Smooth muscle cell (in vitro differentiated cells): ENCODE measurements around the gene GGA2. TPM values are rescaled to one million over a fixed set of nuclear protein-coding genes. Genes with fewer than 3 reads are reported as not detected.

Experiments
- DNase-seq: peaks from one replicate; lab custom pipeline; 2025; ENCODE audit not compliant: unreplicated experiment; lab: John Stamatoyannopoulos, UW
- H2AFZ ChIP-seq: fragments of 200-600 bp; sonication (generic); 2 replicates; pipeline ENCODE4 v1.6.0; 2016; ENCODE audit warnings: antibody characterized with exemption, low read depth, mild to moderate bottlenecking
- H3F3A ChIP-seq: fragments of 200-600 bp; sonication (generic); 2 replicates; pipeline ENCODE4 v1.6.0; 2017; ENCODE audit warnings: antibody characterized with exemption, low read depth
- H3K27ac ChIP-seq: fragments of 200-600 bp; sonication (generic); 2 replicates; pipeline ENCODE4 v1.5.1; 2016; ENCODE audit warnings: low read depth, mild to moderate bottlenecking
- H3K27me3 ChIP-seq: fragments of 200-600 bp; sonication (generic); 2 replicates; pipeline ENCODE4 v1.6.1; 2016; ENCODE audit warnings: low read depth, mild to moderate bottlenecking
- H3K36me3 ChIP-seq: fragments of 200-600 bp; sonication (generic); 2 replicates; pipeline ENCODE4 v1.5.1; 2016; ENCODE audit warnings: low read depth
- H3K4me1 ChIP-seq: fragments of 200-600 bp; sonication (generic); 2 replicates; pipeline ENCODE4 v1.5.1; 2016; ENCODE audit warnings: low read depth
- H3K4me2 ChIP-seq: fragments of 200-600 bp; sonication (generic); 2 replicates; pipeline ENCODE4 v1.6.0; 2016; ENCODE audit warnings: mild to moderate bottlenecking
- H3K4me3 ChIP-seq: fragments of 200-600 bp; sonication (generic); 2 replicates; pipeline ENCODE4 v1.5.1; 2016; ENCODE audit warnings: mild to moderate bottlenecking
- H3K79me2 ChIP-seq: fragments of 200-600 bp; sonication (generic); 2 replicates; pipeline ENCODE4 v1.6.0; 2016; ENCODE audit warnings: low read depth, mild to moderate bottlenecking
- H3K9ac ChIP-seq: fragments of 200-600 bp; sonication (generic); 2 replicates; pipeline ENCODE4 v1.6.0; 2016; ENCODE audit warnings: low read depth
- H3K9me3 ChIP-seq: fragments of 200-600 bp; sonication (generic); replicated peaks from 2 replicates; pipeline ENCODE4 v1.5.1; 2016; ENCODE audit warnings: low read depth
- H4K20me1 ChIP-seq: fragments of 200-600 bp; sonication (generic); 2 replicates; pipeline ENCODE4 v1.6.0; 2016; ENCODE audit warnings: low read depth
- CTCF ChIP-seq: fragments of 200-600 bp; sonication (generic); IDR thresholded peaks from 2 replicates; pipeline ENCODE4 v1.5.1; 2017; ENCODE audit warnings: borderline replicate concordance, mild to moderate bottlenecking, antibody characterized with exemption; ENCODE audit not compliant: insufficient read depth, poor library complexity, severe bottlenecking
- WGBS: methylation state at CpG from one replicate; pipeline ENCODE4 v1.1.7; 2016; ENCODE audit warnings: low lambda C conversion rate; 5-methylcytosine and 5-hydroxymethylcytosine counted together
- polyA plus RNA-seq: library from polyadenylated mRNA; unstranded; fragments of >200 nt; fragmentation: Nextera tagmentation; extraction: Ambion mirVana; gene quantifications from 2 replicates; pipeline ENCODE4 v1.2.1, GENCODE V29; 2016
- total RNA-seq: library from RNA; depleted of rRNA; stranded (reverse); fragments of >200 nt; gene quantifications from 2 replicates; pipeline ENCODE4 v1.2.3, GENCODE V29; 2014

Gene GGA2
- total and polyA plus RNA-seq, 2 experiments from 2014 or later = 32.2 to 42.5 TPM

GRCh38 chr16:23539984-23540816 lies 29.9 kb upstream of the GGA2 start:
- 95% methylated on average over 11 of the region's 11 CpGs for WGBS
- H4K20me1 ChIP-seq = no peaks in the 10 kb centered on the region
- no peak for DNase-seq

GRCh38 chr16:23538919-23539278 lies 28.6 kb upstream of the GGA2 start:
- Histone ChIP-seq H3K27me3 (no peaks in the 10 kb centered on the region), H3K4me2 (no peak overlapping the region), H3K27ac (peak overlapping the region; percentile 74), H4K20me1 (no peaks in the 10 kb centered on the region), H3K36me3 (peaks cover 3% of the 10 kb centered on the region), H3K9ac (no peak overlapping the region), H3K4me3 (no peak overlapping the region), H3K79me2 (no peaks in the 10 kb centered on the region), H3K9me3 (no peaks in the 10 kb centered on the region), H3K4me1 (no peaks in the 10 kb centered on the region), H2AFZ (no peak overlapping the region), H3F3A (peaks cover 8% of the 10 kb centered on the region)
- no peak for DNase-seq
- TF ChIP-seq CTCF = no peak
- 73% methylated on average over 1 of the region's 1 CpG for WGBS

More at GRCh38 chr16:23539984-23540816, 29.9 kb upstream of the GGA2 start:
- no peaks in the 10 kb centered on the region for H3K4me1 ChIP-seq
- peaks cover 8% of the 10 kb centered on the region for H3F3A ChIP-seq
- no peaks in the 10 kb centered on the region for H3K9me3 ChIP-seq
- H3K4me3 ChIP-seq = no peak overlapping the region
- TF ChIP-seq CTCF = no peak
- no peak overlapping the region for H3K4me2 ChIP-seq
- no peak overlapping the region for H2AFZ ChIP-seq
- H3K27ac ChIP-seq = peak overlapping the region; percentile 74
- H3K36me3 ChIP-seq = peaks cover 3% of the 10 kb centered on the region
- no peaks in the 10 kb centered on the region for H3K27me3 ChIP-seq
- no peaks in the 10 kb centered on the region for H3K79me2 ChIP-seq
- no peak overlapping the region for H3K9ac ChIP-seq

- H3K4me3 ChIP-seq = no peak overlapping the region
- no peaks in the 10 kb centered on the region for H3K9me3 ChIP-seq
- no peaks in the 10 kb centered on the region for H3K4me1 ChIP-seq
- 86% methylated on average over 3 of the region's 3 CpGs for WGBS
- TF ChIP-seq CTCF = no peak
- no peaks in the 10 kb centered on the region for H3K79me2 ChIP-seq
- no peak for DNase-seq
- no peaks in the 10 kb centered on the region for H3K27me3 ChIP-seq
- no peak overlapping the region for H3K9ac ChIP-seq
- H3K36me3 ChIP-seq = peaks cover 5% of the 10 kb centered on the region
- H3K4me2 ChIP-seq = no peak overlapping the region
- no peaks in the 10 kb centered on the region for H4K20me1 ChIP-seq
- no peak overlapping the region for H2AFZ ChIP-seq
- no peak overlapping the region for H3K27ac ChIP-seq
- peaks cover 8% of the 10 kb centered on the region for H3F3A ChIP-seq
Observed at GRCh38 chr16:23537390-23537789, 27.1 kb upstream of the GGA2 start.

- H3K9me3 ChIP-seq = no peaks in the 10 kb centered on the region
- H3K4me2 ChIP-seq = no peak overlapping the region
- H3K36me3 ChIP-seq = peaks cover 4% of the 10 kb centered on the region
- DNase-seq = no peak
- no peak overlapping the region for H3K9ac ChIP-seq
- H3F3A ChIP-seq = peaks cover 8% of the 10 kb centered on the region
- no peak overlapping the region for H3K4me3 ChIP-seq
- H3K4me1 ChIP-seq = no peaks in the 10 kb centered on the region
- no peak overlapping the region for H3K27ac ChIP-seq
- TF ChIP-seq CTCF = no peak
- no peaks in the 10 kb centered on the region for H3K79me2 ChIP-seq
- no peak overlapping the region for H2AFZ ChIP-seq
- H4K20me1 ChIP-seq = no peaks in the 10 kb centered on the region
- no peaks in the 10 kb centered on the region for H3K27me3 ChIP-seq
- WGBS = 95% methylated on average over 2 of the region's 2 CpGs
Observed at GRCh38 chr16:23535901-23536300, 25.6 kb upstream of the GGA2 start.
